ENCODE data around the gene SLC6A2.
A peak's percentile ranks its signal among the peaks of the same experiment; 100 is the strongest.

SLC6A2 gene

DNA sequence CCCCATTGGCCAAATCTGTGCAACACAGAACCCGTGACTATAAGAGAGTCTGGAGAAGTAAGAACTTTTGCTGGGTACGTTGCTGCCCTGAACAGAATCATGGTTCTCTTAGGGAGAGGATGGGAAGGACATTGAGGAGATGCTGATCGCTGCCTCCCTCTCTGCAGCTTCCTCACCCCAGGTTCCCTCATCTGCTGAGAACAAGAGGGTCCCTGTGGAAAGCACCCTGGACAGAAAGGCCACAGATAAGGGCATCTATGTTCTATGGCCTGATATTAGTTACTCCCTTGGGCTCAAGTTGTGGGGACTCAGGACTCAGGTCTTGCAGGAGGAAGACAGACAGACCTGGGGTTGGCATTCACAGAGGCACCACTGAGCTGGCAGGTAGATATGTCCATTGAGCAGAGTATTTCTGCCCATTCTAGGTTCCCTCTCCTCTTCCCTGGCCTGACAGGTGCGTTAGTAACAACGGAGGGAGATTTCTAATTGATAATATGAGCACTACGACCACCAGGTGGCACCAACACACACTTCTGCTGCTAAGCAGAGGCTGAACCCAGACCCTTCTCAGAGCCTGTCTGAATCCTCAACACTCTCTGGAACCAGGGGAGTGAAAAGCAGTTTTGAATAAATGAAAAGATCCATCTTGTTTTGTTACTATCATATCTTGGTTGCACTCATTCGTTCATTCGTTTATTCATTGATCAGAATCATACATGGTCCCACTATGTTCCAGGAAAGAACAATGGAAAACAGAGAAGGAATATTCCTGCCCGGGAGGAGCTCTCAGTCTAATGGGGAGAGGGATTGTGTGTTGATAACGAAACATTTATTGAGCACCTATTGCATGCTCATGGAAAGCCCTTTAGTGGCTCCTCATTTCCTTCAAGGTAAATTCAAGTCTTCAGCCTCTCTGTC, 56.4 kb downstream of the SLC6A2 start:
- peak; percentile 72 for DNase-seq (ENCODE audit: low spot score)

GRCh38 chr16:55713103-55713502, 57.3 kb downstream of the SLC6A2 start:
- no peak for DNase-seq (ENCODE audit: low spot score)

DNA sequence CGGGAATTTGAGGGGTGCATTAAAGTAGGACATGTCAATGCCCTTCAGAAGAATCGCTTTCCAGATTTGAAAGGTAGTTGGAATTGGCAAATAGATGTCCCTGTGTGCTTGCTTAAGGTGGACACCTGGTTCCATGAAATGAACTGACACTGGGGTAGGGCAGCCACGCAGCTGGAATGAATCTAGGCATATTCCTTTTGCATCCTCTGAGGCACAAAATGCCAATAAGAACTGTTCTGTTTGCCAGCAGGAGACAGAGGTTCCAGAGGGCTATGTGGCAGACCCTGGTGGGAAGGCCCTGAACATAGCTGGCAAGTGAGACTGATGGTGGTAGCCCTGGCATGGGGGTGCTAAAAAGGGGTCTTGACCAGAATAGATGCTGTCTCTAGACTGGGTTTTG, 61.5 kb downstream of the SLC6A2 start:
- no peak for DNase-seq (ENCODE audit: low spot score)

DNA sequence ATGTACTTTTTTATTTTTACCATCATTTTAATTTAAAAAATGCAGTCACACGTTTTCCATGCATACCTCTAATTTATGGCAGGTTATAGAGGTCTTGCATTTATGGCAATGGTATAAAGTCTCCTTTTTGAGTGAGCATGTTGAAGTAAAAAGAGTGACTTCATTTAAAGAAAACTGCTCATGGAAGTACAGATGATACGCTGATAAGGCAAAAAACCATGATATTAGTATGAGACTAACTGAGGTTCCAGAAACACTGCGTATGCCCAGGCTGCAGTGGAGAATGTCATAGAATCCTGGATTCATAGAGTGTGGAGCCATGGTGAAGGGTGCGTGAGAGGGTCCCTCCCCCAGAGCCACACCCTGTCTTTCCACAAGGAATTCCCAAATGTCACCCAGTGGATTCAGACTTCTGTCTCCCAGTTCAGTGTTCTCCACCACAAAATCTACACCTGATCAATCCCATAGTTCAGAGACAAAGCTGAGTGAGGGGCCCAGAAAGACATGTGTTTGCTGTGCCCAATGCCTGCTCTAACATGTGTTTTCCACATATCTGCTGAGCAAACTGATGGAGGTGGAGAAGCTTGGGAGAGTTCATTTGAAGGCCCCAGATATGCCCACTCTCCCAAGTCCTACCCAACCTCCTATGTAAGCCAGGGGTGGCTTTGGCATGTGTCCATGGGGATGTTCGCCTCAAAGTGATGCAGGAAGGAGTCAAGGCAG, 69.4 kb downstream of the SLC6A2 start:
- no peak for DNase-seq (ENCODE audit: low spot score)

GRCh38 chr16:55728797-55729196, 73.0 kb downstream of the SLC6A2 start:
- DNase-seq (ENCODE audit: low spot score), result no peak

DNA sequence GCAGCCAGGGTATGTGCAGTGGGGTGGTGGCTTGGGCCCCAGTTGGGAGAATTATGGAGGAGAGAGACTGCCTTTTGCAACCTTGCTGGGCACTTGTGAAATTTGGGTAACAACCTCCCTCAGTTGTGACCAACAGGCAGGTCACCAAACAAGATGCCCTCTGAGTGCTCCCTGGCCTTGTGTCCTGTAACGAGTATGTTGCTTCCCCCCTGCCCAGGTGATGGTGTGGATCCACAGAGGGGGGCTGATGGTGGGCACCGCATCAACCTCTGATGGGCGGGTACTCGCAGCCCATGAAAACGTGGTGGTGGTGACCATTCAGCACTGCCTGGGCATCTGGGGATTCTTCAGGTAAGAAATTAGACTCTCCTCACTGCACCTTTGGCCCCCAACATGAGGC, 74.3 kb downstream of the SLC6A2 start:
- DNase-seq (ENCODE audit: low spot score), result no peak

DNA sequence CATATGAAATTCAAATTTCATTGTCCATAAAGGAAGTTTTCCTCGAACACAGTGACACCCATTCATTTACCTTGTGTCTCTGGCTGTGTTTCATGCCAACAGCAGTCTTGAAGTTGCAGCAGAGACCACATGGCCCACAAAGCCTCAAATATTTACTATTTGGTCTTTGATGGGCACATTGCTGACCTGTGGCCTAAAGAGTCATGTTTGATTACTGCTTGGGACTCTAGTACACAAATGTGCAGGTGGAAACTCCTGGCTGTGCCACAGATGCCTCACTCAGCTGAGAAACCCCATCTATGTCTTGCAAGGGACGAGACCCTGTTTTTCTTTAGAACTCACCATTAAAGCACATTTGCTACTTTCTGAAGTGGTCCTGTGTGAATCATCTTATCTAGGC, 76.7 kb downstream of the SLC6A2 start:
- DNase-seq (ENCODE audit: low spot score), result no peak

- DNase-seq (ENCODE audit: low spot score), result no peak
Measured at GRCh38 chr16:55734665-55735064, 78.9 kb downstream of the SLC6A2 start.

DNA sequence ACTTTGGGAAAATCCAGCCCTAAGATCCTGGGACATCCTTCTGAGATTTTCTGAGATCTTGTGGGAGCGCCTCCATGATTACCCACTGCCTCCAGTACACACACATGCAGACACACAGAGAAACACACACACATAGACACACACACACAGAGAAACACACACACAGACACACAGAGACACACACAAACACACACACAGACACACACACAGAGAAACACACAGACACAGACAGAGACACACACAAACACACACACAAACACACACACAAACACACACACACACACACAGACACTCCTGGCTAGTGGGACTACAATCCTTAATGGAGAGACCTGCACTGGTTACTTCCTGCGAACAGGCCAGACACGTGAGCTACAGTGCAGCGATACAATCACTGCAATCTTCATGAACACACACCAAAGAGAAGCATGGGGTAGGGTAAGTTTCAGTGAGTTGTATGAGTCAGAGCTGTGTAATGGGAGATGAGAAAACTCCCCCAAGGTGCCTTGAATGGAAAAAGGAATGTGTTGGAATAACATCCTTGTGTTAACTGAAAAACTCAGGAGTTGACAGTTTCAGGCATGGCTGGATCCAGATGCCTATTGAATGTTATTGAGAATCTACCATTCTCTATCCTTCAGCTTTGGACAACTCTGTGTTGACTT, 79.5 kb downstream of the SLC6A2 start:
- DNase-seq (ENCODE audit: low spot score), result no peak

DNA sequence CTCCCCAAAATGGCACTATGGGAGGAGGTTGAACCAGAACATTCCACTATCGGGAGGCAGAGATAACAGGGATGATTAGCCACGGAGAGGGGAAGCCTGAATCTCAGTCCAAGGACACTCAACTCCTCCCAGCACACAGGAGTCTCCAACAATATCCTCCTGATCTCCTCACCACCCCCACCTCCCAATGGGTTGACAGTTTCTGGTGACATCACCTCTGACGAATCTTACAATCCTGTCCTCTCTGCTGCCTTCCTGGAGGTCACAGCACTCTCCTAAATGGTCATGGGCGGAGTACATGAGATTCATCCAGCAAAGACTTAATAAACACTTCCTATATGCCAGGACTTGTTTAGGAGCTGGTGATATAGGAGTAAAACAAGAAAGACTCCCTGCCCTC, 80.9 kb downstream of the SLC6A2 start:
- no peak for DNase-seq (ENCODE audit: low spot score)

DNA sequence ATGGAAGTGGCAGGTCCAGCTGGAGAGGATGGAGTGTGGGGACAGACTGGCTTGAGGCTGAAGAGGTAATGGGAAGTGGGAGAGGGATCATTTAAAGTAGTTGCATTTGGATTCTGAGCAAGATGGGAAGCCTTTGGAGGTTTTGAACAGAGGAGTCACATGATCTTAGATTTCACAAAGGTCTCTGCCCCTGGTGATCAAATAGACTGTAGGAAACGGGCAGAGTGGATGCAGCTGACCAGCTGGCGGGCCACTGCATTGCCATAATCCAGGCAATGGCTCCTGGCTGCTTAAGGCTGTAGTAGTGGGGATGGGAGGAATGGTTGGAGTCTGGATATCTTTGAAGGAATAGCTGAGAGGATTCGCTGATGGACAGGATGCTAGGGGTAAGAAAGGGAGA, 81.5 kb downstream of the SLC6A2 start:
- no peak for DNase-seq (ENCODE audit: low spot score)

- no peak for DNase-seq (ENCODE audit: low spot score)
Measured at GRCh38 chr16:55737966-55738365, 82.2 kb downstream of the SLC6A2 start.

DNA sequence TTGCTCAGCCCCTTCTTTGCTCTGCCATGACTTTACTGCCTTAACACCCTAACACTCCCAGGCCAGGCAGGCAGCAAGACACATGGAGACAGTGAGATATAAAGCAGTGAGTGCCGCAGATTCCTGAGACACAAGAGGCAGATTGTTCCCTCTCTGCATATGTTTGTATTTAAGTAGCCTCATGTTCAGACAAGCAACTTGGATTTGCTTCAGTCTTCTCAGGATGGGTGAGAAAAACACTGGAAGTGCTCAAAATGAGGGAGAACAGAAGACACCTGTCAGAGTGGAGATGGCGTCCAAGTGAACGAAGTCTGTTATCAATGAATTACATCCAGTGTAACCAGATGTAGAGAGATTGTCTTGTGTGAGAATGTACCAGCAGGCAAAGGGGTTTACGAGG, 90.3 kb downstream of the SLC6A2 start:
- DNase-seq (ENCODE audit: low spot score), result no peak

DNA sequence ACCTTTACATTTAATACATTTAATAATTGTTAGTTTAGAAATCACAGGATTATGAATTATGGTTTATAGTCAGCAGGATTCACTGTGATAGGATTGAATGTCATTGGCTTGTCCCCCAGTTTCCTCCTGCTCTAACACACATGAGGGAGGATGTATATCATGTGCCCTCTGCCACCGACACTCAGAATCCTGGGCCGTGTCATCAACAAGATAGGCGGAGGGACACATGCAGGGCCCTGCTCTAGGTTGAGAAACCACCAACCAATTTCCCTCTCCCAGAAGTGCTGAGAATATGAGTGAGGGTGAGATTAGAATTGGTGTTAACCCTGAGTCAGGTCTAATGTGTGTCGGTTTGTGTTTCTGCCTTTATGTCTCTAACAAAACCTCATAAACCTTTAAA, 92.0 kb downstream of the SLC6A2 start:
- DNase-seq (ENCODE audit: low spot score), result no peak

DNA sequence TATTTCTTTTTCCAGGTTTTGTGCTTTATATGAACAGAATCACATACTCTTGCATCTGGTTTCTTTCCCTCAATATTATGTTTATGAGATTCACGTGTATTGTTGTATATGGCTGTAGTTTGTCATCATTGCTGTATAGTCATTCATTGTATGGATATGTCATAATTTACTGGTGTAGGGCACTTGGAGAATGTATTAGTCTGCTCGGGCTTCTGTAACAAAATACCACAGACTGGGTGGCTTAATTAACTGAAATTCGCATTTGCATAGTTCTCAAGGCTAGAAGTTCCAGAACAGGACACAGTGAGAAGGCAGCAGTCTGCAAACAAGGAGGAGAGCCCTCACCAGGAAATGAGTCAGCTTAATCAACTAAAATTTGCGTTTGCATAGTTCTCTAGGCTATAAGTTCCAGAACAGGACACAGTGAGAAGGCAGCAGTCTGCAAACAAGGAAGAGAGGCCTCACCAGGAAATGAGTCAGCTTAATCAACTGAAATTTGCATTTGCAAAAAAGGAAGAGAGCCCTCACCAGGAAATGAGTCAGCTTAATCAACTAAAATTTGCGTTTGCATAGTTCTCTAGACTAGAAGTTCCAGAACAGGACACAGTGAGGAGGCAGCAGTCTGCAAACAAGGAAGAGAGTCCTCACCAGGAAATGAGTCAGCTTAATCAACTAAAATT, 96.8 kb downstream of the SLC6A2 start:
- DNase-seq (ENCODE audit: low spot score), result peak; percentile 39

DNA sequence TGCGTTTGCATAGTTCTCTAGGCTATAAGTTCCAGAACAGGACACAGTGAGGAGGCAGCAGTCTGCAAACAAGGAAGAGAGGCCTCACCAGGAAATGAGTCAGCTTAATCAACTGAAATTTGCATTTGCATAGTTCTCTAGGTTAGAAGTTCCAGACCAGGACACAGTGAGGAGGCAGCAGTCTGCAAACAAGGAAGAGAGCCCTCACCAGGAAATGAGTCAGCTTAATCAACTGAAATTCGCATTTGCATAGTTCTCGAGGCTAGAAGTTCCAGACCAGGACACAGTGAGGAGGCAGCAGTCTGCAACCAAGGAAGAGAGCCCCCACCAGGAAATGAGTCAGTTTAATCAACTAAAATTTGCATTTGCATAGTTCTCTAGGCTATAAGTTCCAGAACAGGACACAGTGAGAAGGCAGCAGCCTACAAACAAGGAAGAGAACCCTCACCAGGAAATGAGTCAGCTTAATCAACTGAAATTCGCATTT, 97.4 kb downstream of the SLC6A2 start:
- peak; percentile 28 for DNase-seq (ENCODE audit: low spot score)

Data from NAMALWA (cell line).